K562 (cell line): ENCODE results near the gene PEX11B. TPM values are rescaled to one million over a fixed set of nuclear protein-coding genes. Genes with fewer than 3 reads are reported as not detected.

ENCODE experiments used
- ATAC-seq: fragments of 200-7000 bp; cut with Tn5 transposase; 3 replicates; pipeline ENCODE4 v1.9.1; 2020; ENCODE audit warnings: moderate library complexity
- BruUV-seq: library from RNA; stranded (reverse); fragments of 400-500 nt; replicated peaks from 2 replicates; lab custom pipeline; 2021; lab: Mats Ljungman, UMichigan
- CTCF ChIA-PET: fragments of 300-600 bp; formaldehyde crosslinking; extraction: SDS; loops from one replicate; lab custom pipeline; 2021; ENCODE audit warnings: low intra/inter-chr PET ratio; lab: Yijun Ruan, JAX
- POLR2A ChIA-PET: fragments of 300-600, 350-650 bp; sonication (Branson Sonifier 250); formaldehyde crosslinking; extraction: SDS; loops from one replicate; lab custom pipeline; 2021; ENCODE audit warnings: antibody characterized with exemption, inconsistent platforms; lab: Yijun Ruan, JAX
- DNase-seq, 4 experiments: peaks; one replicate each; pipeline versions ENCODE4 v3.0.0 to v3.0.0-alpha.2; 2011 to 2018; ENCODE audit warnings: low spot score in 3 of 4, mixed read lengths in 3 of 4; ENCODE audit errors: extremely low read depth in 1 of 4
- FAIRE-seq: peaks from 2 replicates; lab custom pipeline; 2011; peaks lifted over from hg19 to GRCh38; lab: Jason Lieb, UNC
- H2AFZ ChIP-seq: 2 replicates; pipeline ENCODE4 v1.6.0; 2011; ENCODE audit warnings: low read depth, low read length, control low read depth, inconsistent platforms
- H3K27ac ChIP-seq: fragments of 200-600 bp; 3 replicates; pipeline ENCODE4 v1.8.0; 2011; ENCODE audit warnings: low read depth, mild to moderate bottlenecking, control low read depth, inconsistent platforms, low read length, moderate library complexity, mixed read lengths; ENCODE audit errors: extremely low read depth
- H3K27me3 ChIP-seq, 2 experiments: fragments of 300-600 bp in 1 of 2; 2 replicates in 1 of 2; 3 replicates in 1 of 2; pipeline versions ENCODE4 v1.6.0 to v1.8.0; 2011; ENCODE audit warnings: inconsistent platforms in 2 of 2, low read length in 2 of 2, mild to moderate bottlenecking in 1 of 2, mixed read lengths in 1 of 2, moderate library complexity in 1 of 2; ENCODE audit not compliant: control insufficient read depth in 2 of 2, insufficient read depth in 2 of 2
- H3K36me3 ChIP-seq: fragments of 300-600 bp; 3 replicates; pipeline ENCODE4 v1.8.0; 2011; ENCODE audit warnings: mild to moderate bottlenecking, low read length, inconsistent platforms; ENCODE audit not compliant: control insufficient read depth, insufficient read depth
- H3K4me1 ChIP-seq, 2 experiments: fragments of 200-600 bp in 1 of 2; replicated peaks in 1 of 2; 2 replicates in 1 of 2; 3 replicates in 1 of 2; pipeline versions ENCODE4 v1.5.1 to v1.8.0; 2011; ENCODE audit warnings: inconsistent platforms in 2 of 2, low read length in 2 of 2, mild to moderate bottlenecking in 1 of 2, mixed read lengths in 1 of 2, moderate library complexity in 1 of 2; ENCODE audit not compliant: control insufficient read depth in 2 of 2, insufficient read depth in 2 of 2
- H3K4me2 ChIP-seq: 2 replicates; pipeline ENCODE4 v1.6.1; 2011; ENCODE audit warnings: low read length, control low read depth, inconsistent platforms, mixed read lengths; ENCODE audit not compliant: insufficient read depth
- H3K4me3 ChIP-seq: fragments of 200-600 bp; sonication (generic), shearing (Covaris generic); 2 replicates; pipeline ENCODE4 v1.5.1; 2016; ENCODE audit warnings: control low read depth, inconsistent platforms
- H3K79me2 ChIP-seq: fragments of 200-600 bp; 3 replicates; pipeline ENCODE4 v1.8.0; 2011; ENCODE audit warnings: low read length, inconsistent platforms; ENCODE audit not compliant: control insufficient read depth, insufficient read depth
- H3K9ac ChIP-seq, 2 experiments: 2 replicates each; pipeline versions ENCODE4 v1.6.0 to v1.6.1; 2011; ENCODE audit warnings: low read depth in 2 of 2, low read length in 2 of 2, control low read depth in 1 of 2, inconsistent platforms in 1 of 2, mild to moderate bottlenecking in 1 of 2, mixed read lengths in 1 of 2; ENCODE audit not compliant: insufficient read depth in 1 of 2
- H3K9me1 ChIP-seq: one replicate; pipeline ENCODE4 v1.6.0; 2011; ENCODE audit warnings: inconsistent platforms, mild to moderate bottlenecking, low read length, moderate library complexity; ENCODE audit not compliant: control insufficient read depth, insufficient read depth
- H3K9me3 ChIP-seq: replicated peaks from 2 replicates; pipeline ENCODE4 v1.5.1; 2011; ENCODE audit warnings: low read depth, low read length, inconsistent platforms; ENCODE audit not compliant: control insufficient read depth, insufficient read depth
- H4K20me1 ChIP-seq: replicated peaks from 2 replicates; pipeline ENCODE4 v1.6.1; 2011; ENCODE audit warnings: low read length, inconsistent platforms, mixed read lengths; ENCODE audit not compliant: control insufficient read depth, insufficient read depth
- SOX6 ChIP-seq: fragments of 450-650 bp; IDR thresholded peaks from 2 replicates; pipeline ENCODE4 v1.6.1; 2014; ENCODE audit warnings: mild to moderate bottlenecking
- ZNF584 ChIP-seq: fragments of 200-800 bp; sonication (Bioruptor generic); IDR thresholded peaks from 2 replicates; pipeline ENCODE4 v1.6.1; 2016; ENCODE audit warnings: low read depth, mild to moderate bottlenecking, missing genetic modification characterization, missing compliant biosample characterization
- WGBS: fragments of 100-300 bp; shearing (Covaris generic); methylation state at CpG from one replicate; pipeline ENCODE4 v1.1.6; 2016; ENCODE audit warnings: low coverage, mixed read lengths; ENCODE audit not compliant: insufficient coverage; ENCODE audit errors: missing lambda C conversion rate; 5-methylcytosine and 5-hydroxymethylcytosine counted together
- in situ Hi-C: fragments of 300-500 bp; cut with MboI; formaldehyde crosslinking; loops from 4 replicates; pipeline ENCODE4 v1.15.0; 2018; ENCODE audit warnings: inconsistent platforms, mixed read lengths
- intact Hi-C: fragments of 100-400 bp; cut with micrococcal nuclease; formaldehyde crosslinking; loops from 2 replicates; pipeline ENCODE4 v1.14.2; 2022
- polyA plus RNA-seq, 8 experiments: library from polyadenylated mRNA; depleted of rRNA in 4 of 8; stranded (reverse) in 5 of 8; unstranded in 3 of 8; fragments of >200 nt; fragmentation: Nextera tagmentation in 2 of 8; fragmentation: Illumina TruSeq in 1 of 8; extraction: Ambion mirVana in 2 of 8; extraction: Trizol in 1 of 8; gene quantifications; 2 replicates each; pipeline versions ENCODE4 v1.2.1 to v1.2.3, GENCODE V29; 2011 to 2014; ENCODE audit warnings: inconsistent platforms in 1 of 8, missing spikeins in 1 of 8
- total RNA-seq, 7 experiments: library from RNA; depleted of rRNA in 6 of 7; stranded (reverse); fragments of >200 nt in 6 of 7; fragmentation: Illumina TruSeq in 2 of 7; extraction: Trizol in 2 of 7; gene quantifications; 2 replicates each; pipeline versions ENCODE4 v1.2.1 to v1.2.3, GENCODE V29; 2011 to 2021; ENCODE audit warnings: low replicate concordance in 1 of 7

PEX11B gene
- total and polyA plus RNA-seq, 9 of the 15 experiments (the other 6 are each of a cell fraction or from before 2014, with no cell fraction given), result 13.2 to 60.0 (median 21.7) TPM

DNA sequence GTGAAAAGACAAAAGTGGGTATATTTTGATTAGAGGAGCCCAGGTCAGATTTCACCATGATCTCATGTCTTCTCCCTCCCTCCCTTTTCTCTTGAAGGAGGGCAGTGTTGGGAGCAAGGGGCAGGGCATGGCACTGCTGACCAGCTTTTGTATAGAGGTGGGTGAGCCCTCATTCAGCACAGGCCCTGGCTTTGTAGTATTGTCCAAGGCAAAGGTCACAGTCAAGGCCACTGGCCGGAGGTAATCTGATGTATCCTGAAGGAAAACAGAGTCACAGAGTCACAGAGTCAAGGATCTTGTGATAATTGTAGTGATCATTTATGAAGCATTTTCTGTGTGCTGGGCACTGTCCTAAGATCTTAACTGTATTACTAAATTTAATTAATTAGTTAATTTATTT, 20.5 kb downstream of the PEX11B start:
- H3K4me3 ChIP-seq, result no peak overlapping the region
- H3K4me2 ChIP-seq, result no peak overlapping the region
- no peaks in the 10 kb centered on the region for H3K27me3 ChIP-seq
- ATAC-seq, result no peak
- peak; percentile 19 for FAIRE-seq
- 73% methylated on average over 1 of the region's 1 CpG for WGBS
- H3K4me1 ChIP-seq, result peaks cover 4 to 17% of the 10 kb centered on the region in 2 experiments; a peak in 4 of 5 replicates
- ChIA-PET POLR2A (interaction anchor here (1.1 to 1.3 kb wide), 2 partner anchors 9 to 30 kb away, joined by 3 to 4 read pairs; partner anchors contain the start of gene RBM8A), CTCF (no interaction called here)
- no peak for TF ChIP-seq ZNF584
- no peak for TF ChIP-seq SOX6
- no peak overlapping the region for H2AFZ ChIP-seq
- H3K9me3 ChIP-seq, result no peaks in the 10 kb centered on the region
- H3K27ac ChIP-seq, result no peak overlapping the region
- no peak for DNase-seq
- intact Hi-C loops (no loop called here), in situ Hi-C loops (no loop called here)
- no peak overlapping the region for H3K9ac ChIP-seq
- no peaks in the 10 kb centered on the region for H4K20me1 ChIP-seq
- H3K36me3 ChIP-seq, result no peaks in the 10 kb centered on the region
- no peaks in the 10 kb centered on the region for H3K79me2 ChIP-seq
- H3K9me1 ChIP-seq, result no peaks in the 10 kb centered on the region
- BruUV-seq, result no TSS peak

DNA sequence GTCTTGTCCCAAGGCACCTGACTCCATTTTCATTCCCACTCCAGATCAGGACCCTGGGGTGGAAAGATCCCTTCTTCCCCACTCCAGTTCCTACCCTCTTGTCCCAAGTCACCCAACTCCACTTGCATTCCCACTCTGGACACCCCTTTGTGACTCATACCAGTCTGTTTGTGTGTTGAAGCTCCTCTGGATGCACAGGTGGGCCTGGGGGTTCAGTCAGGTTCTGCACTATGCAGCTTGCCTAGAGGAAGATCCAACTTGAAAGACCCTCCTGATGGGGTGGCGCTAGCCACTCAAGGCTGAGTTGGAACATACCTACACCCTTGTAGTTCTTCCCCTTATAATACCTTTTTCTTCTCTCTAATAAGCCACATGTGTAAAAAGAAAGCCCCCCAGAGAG, 23.0 kb downstream of the PEX11B start:
- no peak for ATAC-seq
- no peak overlapping the region for H3K27ac ChIP-seq
- H2AFZ ChIP-seq, result no peak overlapping the region
- no peak for DNase-seq
- no peaks in the 10 kb centered on the region for H3K36me3 ChIP-seq
- TF ChIP-seq ZNF584, result no peak
- no peak overlapping the region; a peak in 1 of 4 replicates for H3K9ac ChIP-seq
- no peaks in the 10 kb centered on the region for H3K9me3 ChIP-seq
- H3K4me1 ChIP-seq, result peaks cover 17 to 34% of the 10 kb centered on the region in 2 experiments
- CTCF ChIA-PET, result no interaction called here
- H3K4me3 ChIP-seq, result no peak overlapping the region
- in situ Hi-C loops (no loop called here), intact Hi-C loops (no loop called here)
- no peaks in the 10 kb centered on the region for H3K9me1 ChIP-seq
- no peaks in the 10 kb centered on the region for H3K79me2 ChIP-seq
- no peak for FAIRE-seq
- H3K27me3 ChIP-seq, result no peaks in the 10 kb centered on the region
- BruUV-seq, result no TSS peak
- no peak overlapping the region for H3K4me2 ChIP-seq
- no peaks in the 10 kb centered on the region for H4K20me1 ChIP-seq
- POLR2A ChIA-PET, result interaction anchor here (0.6 to 0.7 kb wide), 2 partner anchors 11 to 19 kb away, joined by 3 read pairs; no protein-coding TSS in a partner anchor
- WGBS, result 75% methylated on average over 1 of the region's 1 CpG
